SU-DHL-6 (cell line): ENCODE data around the gene SAXO1.

Experiments used
- EZH2phosphoT487 ChIP-seq: fragments of 200-600 bp; sonication (generic), shearing (Covaris generic); conservative IDR thresholded peaks from 2 replicates; pipeline ENCODE4 v1.6.1; 2018; ENCODE audit warnings: mild to moderate bottlenecking, antibody characterized with exemption, low read length, moderate library complexity, mixed read lengths
- TF ChIP-seq, protein P1 (sequence below): fragments of 200-600 bp; sonication (generic); IDR thresholded peaks from one replicate; pipeline ENCODE4 v1.5.1; 2017; ENCODE audit warnings: antibody characterized with exemption, mild to moderate bottlenecking, low read length, moderate library complexity; ENCODE audit not compliant: insufficient read depth, poor library complexity, severe bottlenecking

DNA sequence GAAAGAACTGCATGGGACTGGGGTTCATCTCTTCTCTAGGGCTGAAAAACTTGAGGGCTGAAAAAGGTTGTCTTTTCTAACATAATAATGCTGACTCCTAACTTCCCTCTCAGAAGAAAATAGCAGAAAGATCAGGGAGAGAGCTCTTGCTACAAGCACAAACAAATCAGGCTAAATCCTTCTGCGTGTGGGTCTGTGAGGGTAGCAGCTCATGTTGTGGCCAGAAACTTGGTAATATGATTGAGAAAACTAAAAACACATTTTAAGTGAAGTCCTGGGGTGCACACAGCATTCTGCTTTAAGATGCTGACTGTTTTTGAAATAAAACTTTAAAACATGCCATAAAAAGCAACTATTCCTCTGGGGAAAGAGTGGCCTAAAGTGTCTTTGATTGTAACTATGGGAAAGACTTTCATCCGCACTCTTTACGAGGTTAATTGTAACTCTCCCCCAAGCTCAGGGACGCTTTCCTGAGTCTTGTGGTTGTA, 56.7 kb downstream of the SAXO1 start:
- TF ChIP-seq, protein P1, sequence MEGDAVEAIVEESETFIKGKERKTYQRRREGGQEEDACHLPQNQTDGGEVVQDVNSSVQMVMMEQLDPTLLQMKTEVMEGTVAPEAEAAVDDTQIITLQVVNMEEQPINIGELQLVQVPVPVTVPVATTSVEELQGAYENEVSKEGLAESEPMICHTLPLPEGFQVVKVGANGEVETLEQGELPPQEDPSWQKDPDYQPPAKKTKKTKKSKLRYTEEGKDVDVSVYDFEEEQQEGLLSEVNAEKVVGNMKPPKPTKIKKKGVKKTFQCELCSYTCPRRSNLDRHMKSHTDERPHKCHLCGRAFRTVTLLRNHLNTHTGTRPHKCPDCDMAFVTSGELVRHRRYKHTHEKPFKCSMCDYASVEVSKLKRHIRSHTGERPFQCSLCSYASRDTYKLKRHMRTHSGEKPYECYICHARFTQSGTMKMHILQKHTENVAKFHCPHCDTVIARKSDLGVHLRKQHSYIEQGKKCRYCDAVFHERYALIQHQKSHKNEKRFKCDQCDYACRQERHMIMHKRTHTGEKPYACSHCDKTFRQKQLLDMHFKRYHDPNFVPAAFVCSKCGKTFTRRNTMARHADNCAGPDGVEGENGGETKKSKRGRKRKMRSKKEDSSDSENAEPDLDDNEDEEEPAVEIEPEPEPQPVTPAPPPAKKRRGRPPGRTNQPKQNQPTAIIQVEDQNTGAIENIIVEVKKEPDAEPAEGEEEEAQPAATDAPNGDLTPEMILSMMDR = no peak
- no peak for TF ChIP-seq EZH2phosphoT487
